Uterus (tissue), 4 donors: ENCODE results near the gene CWC27. TPM values are rescaled to one million over a fixed set of nuclear protein-coding genes. Genes with fewer than 3 reads are reported as not detected.

Source experiments
- DNase-seq, 2 donors: peaks; one replicate each; pipeline ENCODE4 v3.0.0-alpha.2; 2019 to 2020
- H3K27ac ChIP-seq, 2 donors: fragments of 200-600 bp; sonication (generic); 1 replicate in 1 of 2; 2 replicates in 1 of 2; pipeline ENCODE4 v1.5.1; 2016 to 2018
- H3K27me3 ChIP-seq, 2 donors: fragments of 200-600 bp; sonication (generic); one replicate each; pipeline ENCODE4 v1.5.1; 2018 to 2019; ENCODE audit warnings: control low read depth in 1 of 2
- H3K36me3 ChIP-seq, 2 donors: fragments of 200-600 bp; sonication (generic); one replicate each; pipeline ENCODE4 v1.5.1; 2019; ENCODE audit warnings: control low read depth in 1 of 2
- H3K4me1 ChIP-seq, 2 donors: fragments of 200-600 bp; sonication (generic); one replicate each; pipeline ENCODE4 v1.5.1; 2018 to 2019; ENCODE audit warnings: control low read depth in 1 of 2
- H3K4me3 ChIP-seq, 2 donors: fragments of 200-600 bp; sonication (generic); 1 replicate in 1 of 2; 2 replicates in 1 of 2; pipeline ENCODE4 v1.5.1; 2018 to 2019; ENCODE audit warnings: mild to moderate bottlenecking in 1 of 2
- H3K9me3 ChIP-seq, 2 donors: fragments of 200-600 bp; sonication (generic); one replicate each; pipeline ENCODE4 v1.5.1; 2019; ENCODE audit warnings: control low read depth in 1 of 2
- POLR2A ChIP-seq, 2 donors: fragments of 450-650 bp; IDR thresholded peaks; one replicate each; pipeline ENCODE4 v1.6.1; 2016; ENCODE audit warnings: antibody characterized with exemption in 2 of 2, mild to moderate bottlenecking in 1 of 2, moderate library complexity in 1 of 2
- intact Hi-C: fragments of 100-400 bp; cut with DNase I; formaldehyde crosslinking; loops from one replicate; pipeline ENCODE4 v1.15.1; 2023; ENCODE audit warnings: low total_unique reads
- total RNA-seq, 4 donors: library from RNA; depleted of rRNA in 3 of 4; stranded (reverse); fragments of >200 nt in 3 of 4; gene quantifications; one replicate each; pipeline versions ENCODE4 v1.1.0 to v1.2.4, GENCODE V29; 2014 to 2023
- TF ChIP-seq, protein P1 (sequence below), 4 experiments: fragments of 200-600 bp in 2 of 4; fragments of 450-650 bp in 2 of 4; sonication (generic) in 2 of 4; IDR thresholded peaks; one replicate each; pipeline ENCODE4 v1.5.1; 2016 to 2019; ENCODE audit warnings: antibody characterized with exemption in 4 of 4, mild to moderate bottlenecking in 2 of 4, moderate library complexity in 1 of 4
- donor health status: DM: yes; HTN: yes; CAD: no.

CWC27 gene
- total RNA-seq, 4 donors from 2014 or later: 7.6 to 28.2 (median 24.2) TPM

DNA sequence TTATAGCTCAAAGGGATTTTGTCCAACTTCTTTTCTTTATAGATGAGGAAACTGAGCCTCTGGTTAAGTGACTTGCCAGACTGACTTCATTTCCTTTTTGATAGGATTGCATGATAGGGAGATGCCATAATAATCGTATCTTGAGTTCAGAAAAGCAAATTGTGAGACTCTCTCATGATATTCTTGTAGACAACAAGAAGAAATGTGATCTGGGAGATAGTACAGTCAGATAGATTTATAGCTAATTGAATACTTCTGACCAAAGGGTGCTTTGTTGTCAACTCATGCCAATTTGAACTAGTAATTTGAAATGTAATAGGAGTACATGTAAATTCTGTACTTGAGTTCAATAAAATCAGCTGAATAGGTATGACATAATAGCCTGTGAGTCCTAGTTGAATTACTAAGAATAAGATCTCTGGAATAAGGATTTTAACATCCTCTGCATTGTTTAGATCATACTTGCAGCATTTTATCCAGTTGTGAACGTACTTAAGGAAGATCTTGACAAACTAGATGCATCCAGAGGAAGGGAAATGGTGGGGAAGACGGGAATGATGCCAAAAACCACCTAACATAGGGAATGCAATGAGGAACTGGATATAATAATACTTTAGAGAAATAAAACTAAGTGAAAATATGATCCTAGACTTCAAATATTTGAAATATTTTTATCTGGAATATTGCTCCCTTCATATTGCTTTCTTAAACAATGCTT is 25.5 kb downstream of the CWC27 start:
- intact Hi-C loops: no loop called here
- no peak overlapping the region for H3K4me3 ChIP-seq
- TF ChIP-seq POLR2A (IDR thresholded peaks at IDR 0.05): no peak
- no peak for DNase-seq
- H3K4me1 ChIP-seq: peaks cover 0 to 6% of the 10 kb centered on the region in 2 donors
- no peaks in the 10 kb centered on the region for H3K36me3 ChIP-seq
- no peak overlapping the region for H3K27ac ChIP-seq
- H3K27me3 ChIP-seq: no peaks in the 10 kb centered on the region
- no peaks in the 10 kb centered on the region for H3K9me3 ChIP-seq

DNA sequence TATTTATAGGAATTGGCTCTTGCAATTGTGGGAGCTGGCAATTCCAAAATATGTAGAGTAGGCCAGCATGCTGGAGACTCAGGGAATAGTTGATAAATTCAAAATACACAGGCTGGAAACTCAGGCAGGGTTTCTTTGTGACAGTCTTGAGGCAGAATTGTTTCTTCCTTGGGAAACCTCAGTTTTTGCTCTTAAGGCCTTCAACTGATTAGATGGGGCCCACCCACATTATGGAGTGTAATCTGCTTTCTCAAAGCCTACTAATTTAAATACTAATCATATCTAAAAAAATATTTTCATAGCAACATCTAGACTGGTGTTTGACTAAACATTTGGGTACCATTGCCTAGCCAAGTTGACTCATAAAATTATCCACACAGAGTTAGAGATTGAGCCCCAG is 27.6 kb downstream of the CWC27 start:
- no peaks in the 10 kb centered on the region for H3K27me3 ChIP-seq
- DNase-seq: no peak
- no peak overlapping the region for H3K27ac ChIP-seq
- TF ChIP-seq, protein P1, sequence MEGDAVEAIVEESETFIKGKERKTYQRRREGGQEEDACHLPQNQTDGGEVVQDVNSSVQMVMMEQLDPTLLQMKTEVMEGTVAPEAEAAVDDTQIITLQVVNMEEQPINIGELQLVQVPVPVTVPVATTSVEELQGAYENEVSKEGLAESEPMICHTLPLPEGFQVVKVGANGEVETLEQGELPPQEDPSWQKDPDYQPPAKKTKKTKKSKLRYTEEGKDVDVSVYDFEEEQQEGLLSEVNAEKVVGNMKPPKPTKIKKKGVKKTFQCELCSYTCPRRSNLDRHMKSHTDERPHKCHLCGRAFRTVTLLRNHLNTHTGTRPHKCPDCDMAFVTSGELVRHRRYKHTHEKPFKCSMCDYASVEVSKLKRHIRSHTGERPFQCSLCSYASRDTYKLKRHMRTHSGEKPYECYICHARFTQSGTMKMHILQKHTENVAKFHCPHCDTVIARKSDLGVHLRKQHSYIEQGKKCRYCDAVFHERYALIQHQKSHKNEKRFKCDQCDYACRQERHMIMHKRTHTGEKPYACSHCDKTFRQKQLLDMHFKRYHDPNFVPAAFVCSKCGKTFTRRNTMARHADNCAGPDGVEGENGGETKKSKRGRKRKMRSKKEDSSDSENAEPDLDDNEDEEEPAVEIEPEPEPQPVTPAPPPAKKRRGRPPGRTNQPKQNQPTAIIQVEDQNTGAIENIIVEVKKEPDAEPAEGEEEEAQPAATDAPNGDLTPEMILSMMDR (IDR thresholded peaks at IDR 0.05): no peak
- TF ChIP-seq POLR2A (IDR thresholded peaks at IDR 0.05): no peak
- intact Hi-C loops: no loop called here
- peaks cover 0 to 6% of the 10 kb centered on the region in 2 donors for H3K4me1 ChIP-seq
- H3K36me3 ChIP-seq: no peaks in the 10 kb centered on the region
- no peak overlapping the region for H3K4me3 ChIP-seq
- no peaks in the 10 kb centered on the region for H3K9me3 ChIP-seq

DNA sequence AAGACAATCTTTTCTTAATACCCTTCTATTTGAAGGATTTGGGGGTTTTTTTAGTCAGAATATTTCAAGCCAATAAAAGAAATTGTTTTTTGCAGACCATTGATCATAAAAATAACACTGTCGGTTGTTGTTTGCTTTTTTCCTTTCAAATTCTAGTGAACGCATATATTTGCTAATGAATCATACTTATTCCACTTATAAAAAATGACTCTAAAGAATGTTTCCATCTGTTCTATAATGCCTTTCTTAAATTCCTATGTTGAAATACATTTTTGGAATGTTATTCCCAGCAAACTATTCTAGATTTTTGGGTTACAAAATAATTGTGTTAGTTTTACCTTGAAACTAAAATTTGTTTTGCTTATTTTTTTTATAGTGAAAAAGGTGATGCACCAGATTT is 32.2 kb downstream of the CWC27 start:
- Histone ChIP-seq H3K9me3 (no peaks in the 10 kb centered on the region), H3K4me3 (no peak overlapping the region), H3K27ac (no peak overlapping the region), H3K27me3 (no peaks in the 10 kb centered on the region), H3K36me3 (peaks cover 0 to 3% of the 10 kb centered on the region in 2 donors), H3K4me1 (no peaks in the 10 kb centered on the region)
- TF ChIP-seq, protein P1 (IDR thresholded peaks at IDR 0.05): no peak
- no peak for TF ChIP-seq POLR2A (IDR thresholded peaks at IDR 0.05)
- no peak for DNase-seq
- intact Hi-C loops: no loop called here

DNA sequence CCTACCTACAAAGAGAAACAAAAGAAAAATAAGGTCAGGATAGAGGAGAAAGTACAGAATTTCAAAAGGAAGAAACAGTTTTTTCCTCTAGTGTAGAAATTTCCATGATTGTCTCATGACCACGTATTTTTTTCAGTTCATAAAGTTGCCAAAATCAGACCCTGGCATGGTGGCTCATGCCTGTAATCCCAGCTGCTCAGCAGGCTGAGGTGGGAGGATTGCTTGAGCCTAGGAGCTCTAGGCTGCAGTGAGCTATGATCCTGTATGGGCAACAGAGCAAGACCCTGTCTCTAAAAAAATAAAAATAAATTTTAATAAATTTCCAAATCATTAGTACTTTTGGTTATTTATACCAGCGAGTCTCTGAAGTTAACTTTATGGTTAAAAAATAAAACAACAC is 37.8 kb downstream of the CWC27 start:
- DNase-seq: no peak
- no peaks in the 10 kb centered on the region for H3K4me1 ChIP-seq
- no peaks in the 10 kb centered on the region for H3K27me3 ChIP-seq
- no peak overlapping the region for H3K4me3 ChIP-seq
- intact Hi-C loops: no loop called here
- H3K27ac ChIP-seq: no peak overlapping the region
- no peaks in the 10 kb centered on the region for H3K9me3 ChIP-seq
- H3K36me3 ChIP-seq: peaks cover 0 to 3% of the 10 kb centered on the region in 2 donors
- no peak for TF ChIP-seq POLR2A (IDR thresholded peaks at IDR 0.05)
- TF ChIP-seq, protein P1 (IDR thresholded peaks at IDR 0.05): no peak

DNA sequence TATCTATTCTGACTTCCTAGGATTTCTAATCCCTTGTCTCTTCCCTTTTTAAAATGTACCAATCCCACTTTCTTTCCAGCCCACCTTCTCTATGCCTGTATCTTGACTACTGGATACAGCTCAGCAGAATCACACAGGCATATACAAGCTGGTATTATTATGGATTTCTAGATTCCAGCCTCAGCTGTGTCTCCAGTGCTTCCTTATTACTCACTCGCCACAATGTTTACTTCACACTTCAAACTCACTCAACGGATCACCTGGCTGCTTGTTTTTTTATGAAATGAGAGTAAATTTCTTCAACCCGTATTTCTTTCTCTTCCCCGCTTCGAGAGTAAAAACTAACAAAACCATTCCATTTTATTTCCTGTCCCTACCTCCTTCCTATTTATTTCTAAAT is 38.8 kb downstream of the CWC27 start:
- no peaks in the 10 kb centered on the region for H3K27me3 ChIP-seq
- no peaks in the 10 kb centered on the region for H3K4me1 ChIP-seq
- TF ChIP-seq POLR2A (IDR thresholded peaks at IDR 0.05): no peak
- TF ChIP-seq, protein P1 (IDR thresholded peaks at IDR 0.05): no peak
- no peak for DNase-seq
- intact Hi-C loops: no loop called here
- no peak overlapping the region for H3K4me3 ChIP-seq
- H3K9me3 ChIP-seq: no peaks in the 10 kb centered on the region
- H3K27ac ChIP-seq: no peak overlapping the region
- peaks cover 0 to 3% of the 10 kb centered on the region in 2 donors for H3K36me3 ChIP-seq
